Measurements from ENCODE around the gene AATK.

Gene AATK

GRCh38 chr17:81181811-81182185, 15.8 kb upstream of the AATK start:
- DNase-seq: no peak

DNA sequence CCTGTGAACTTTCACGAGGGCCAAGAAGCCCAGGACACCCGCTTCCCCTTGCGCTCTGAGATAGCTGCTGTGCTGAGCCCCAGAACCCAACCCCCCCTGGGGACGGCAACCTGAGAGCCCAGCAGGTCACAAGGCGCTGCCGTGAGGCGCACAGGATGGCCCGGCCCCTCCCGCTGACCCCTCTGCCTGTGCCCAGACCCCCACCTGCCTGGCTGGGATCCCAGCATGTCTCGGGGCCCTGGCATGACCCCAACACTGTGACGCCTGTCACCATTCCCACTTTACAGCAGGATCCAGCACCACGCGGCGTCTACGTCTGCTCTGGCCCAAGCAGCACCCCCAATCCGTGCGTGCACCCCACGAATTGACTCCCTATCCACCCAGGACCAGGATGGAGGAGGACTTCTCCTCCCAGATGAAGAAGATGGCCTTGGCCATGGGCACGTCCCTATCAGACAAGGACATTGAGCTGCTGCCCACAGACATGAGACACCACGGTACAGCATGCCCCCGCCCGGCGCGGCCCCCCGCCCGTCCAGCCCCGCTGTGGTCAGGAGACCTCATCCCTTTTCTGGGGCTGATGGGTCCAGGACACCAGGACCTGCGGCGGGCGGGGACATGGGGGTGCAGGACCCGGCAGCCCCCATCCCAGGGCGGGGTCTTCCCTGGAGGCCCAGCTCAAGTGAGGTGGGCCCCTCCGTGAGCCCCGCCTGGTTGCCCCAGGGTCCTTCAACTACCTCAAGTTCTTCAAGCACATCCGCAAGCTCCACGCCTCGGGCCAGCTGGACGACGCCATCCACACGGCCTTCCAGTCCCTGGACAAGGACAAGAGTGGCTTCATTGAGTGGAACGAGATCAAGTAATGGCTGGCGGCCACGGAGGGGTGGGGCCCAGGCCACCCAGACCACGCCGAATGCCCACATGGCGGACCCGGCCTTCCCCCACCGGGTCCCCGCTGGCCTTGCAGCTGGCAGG, 15.1 kb upstream of the AATK start:
- DNase-seq: no peak

GRCh38 chr17:81179861-81180260, 13.8 kb upstream of the AATK start:
- no peak for DNase-seq

- no peak for DNase-seq
Observed at GRCh38 chr17:81179220-81179619, 13.2 kb upstream of the AATK start.

DNA sequence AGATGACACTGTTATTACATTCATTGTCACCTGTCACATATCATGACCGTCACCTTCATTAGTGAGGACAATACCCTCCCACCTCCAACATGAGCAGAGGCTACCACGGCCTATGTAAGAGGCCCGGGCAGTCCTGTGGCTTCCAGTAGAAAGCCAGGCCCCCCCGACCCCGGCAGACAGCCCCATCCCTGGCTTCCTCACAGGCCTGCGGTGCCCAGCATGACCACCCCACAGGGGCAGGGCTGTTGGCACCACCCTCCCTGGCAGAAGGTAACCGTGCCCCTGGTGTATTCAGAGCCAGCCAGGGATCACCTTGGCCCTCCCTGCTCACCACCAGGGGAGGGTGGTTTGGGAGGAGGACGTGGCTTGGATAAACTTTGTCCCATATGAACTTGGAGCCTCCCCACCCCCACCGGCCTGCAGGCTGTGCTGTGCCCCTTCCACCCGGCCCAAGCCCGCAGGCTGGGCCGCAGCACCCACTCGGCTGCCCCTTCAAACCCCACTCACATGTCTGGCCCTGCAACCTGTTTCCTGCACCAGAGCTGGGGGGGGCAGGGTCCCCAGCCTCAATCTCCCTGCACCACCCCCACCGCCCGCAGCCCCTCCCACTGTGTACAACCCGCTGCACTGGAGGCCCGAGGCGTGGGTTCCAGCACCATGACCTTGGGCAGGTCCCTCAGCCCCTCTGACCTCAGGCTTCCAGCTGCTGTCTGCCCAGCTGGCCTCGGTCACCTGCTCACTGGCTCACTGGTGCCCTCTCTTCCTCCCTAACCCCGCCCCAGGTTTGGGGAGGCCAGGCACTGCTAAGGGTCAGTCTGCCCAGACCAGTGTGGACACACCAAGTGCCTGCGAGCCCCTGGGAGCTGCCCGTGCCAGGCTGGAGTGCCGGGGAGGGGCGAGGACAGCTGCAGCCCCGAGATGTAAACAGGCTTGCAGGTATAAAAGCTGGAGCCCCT, 12.4 kb upstream of the AATK start:
- DNase-seq: no peak

DNA sequence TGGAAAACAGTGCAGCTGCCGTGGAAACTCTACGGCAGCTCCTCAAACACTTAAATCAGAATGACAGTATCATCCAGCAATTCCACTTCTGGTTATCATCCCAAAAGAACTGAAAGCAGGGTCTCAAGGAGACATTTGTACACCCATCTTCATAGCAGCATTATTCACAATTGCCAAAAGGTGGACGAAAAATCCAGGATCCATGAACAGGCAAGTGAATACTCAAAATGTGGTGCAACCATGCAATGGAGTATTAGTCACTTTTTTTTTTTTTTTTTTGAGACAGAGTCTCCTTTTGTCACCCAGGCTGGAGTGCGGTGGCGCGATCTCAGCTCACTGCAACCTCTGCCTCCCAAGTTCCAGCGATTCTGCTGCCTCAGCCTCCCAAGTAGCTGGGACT, 10.6 kb upstream of the AATK start:
- no peak for DNase-seq

GRCh38 chr17:81173762-81174155, 7.7 kb upstream of the AATK start:
- DNase-seq: no peak

- DNase-seq: no peak
Observed at GRCh38 chr17:81173052-81173761, 7.2 kb upstream of the AATK start.

GRCh38 chr17:81171941-81172340, 5.9 kb upstream of the AATK start:
- no peak for DNase-seq

GRCh38 chr17:81170727-81171494, 4.9 kb upstream of the AATK start:
- DNase-seq: no peak

DNA sequence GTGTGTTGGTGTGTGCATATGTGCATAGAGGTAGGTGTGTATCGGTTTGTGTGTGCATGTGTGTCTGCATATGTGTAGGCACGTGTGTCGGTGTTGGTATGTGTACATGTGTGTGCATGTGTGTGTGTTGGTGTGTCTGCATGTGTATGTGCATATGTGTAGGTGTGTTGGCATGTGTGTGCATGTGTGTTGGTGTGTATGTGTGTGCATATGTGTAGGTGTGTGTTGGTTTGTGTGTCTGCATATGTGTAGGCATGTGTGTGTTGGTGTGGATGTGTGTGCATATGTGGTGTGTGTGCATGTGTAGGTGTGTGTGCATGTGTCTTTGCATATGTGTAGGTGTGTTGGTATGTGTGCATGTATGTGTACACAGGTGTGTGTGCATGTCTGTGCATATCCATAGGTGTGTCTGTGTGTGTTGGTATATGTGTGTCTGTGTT, 3.9 kb upstream of the AATK start:
- no peak for DNase-seq

DNA sequence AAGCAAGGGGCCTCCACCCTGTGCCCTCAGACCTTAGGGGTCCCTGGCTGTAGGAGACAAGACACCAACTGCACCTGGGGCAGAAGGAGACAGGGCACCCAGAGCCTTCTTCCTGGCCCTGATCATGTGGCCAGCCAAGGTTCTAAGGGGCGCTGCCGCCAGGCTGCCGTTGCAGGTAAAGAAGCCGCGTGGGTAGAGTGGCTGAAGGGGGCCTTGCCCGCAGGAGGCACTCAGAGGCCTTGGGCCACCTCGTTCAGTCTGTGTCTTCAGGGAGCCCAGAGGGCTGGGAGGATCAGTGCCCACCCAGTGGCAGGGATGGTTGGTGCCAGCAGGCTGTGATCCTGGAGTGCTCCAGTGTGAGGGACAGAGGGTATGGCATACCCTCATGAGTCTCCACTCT, 1.6 kb upstream of the AATK start:
- no peak for DNase-seq

DNA sequence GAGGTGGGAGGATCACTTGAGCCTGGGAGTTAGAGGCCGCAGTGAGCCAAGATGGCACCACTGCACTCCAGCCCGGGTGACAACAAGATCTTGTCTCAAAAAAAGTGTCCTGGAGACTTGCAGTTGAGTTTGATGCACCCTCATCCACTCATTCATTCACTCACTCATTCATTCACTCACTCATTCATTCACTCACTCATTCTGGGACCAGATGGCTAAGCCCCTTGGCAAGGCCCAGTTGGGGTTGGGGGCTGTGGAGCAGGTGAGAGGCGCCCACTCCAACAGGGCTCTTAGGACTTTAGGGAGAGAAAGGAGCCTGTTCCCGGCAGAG, 1.1 kb upstream of the AATK start:
- no peak for DNase-seq

GRCh38 chr17:81165246-81166032, 582 bp downstream of the AATK start, which contains the start of gene PVALEF:
TSS of gene PVALEF (plus strand) at chr17:81165507. CDS start at chr17:81181227, 15,720 bp downstream.
- no peak for DNase-seq

DNA sequence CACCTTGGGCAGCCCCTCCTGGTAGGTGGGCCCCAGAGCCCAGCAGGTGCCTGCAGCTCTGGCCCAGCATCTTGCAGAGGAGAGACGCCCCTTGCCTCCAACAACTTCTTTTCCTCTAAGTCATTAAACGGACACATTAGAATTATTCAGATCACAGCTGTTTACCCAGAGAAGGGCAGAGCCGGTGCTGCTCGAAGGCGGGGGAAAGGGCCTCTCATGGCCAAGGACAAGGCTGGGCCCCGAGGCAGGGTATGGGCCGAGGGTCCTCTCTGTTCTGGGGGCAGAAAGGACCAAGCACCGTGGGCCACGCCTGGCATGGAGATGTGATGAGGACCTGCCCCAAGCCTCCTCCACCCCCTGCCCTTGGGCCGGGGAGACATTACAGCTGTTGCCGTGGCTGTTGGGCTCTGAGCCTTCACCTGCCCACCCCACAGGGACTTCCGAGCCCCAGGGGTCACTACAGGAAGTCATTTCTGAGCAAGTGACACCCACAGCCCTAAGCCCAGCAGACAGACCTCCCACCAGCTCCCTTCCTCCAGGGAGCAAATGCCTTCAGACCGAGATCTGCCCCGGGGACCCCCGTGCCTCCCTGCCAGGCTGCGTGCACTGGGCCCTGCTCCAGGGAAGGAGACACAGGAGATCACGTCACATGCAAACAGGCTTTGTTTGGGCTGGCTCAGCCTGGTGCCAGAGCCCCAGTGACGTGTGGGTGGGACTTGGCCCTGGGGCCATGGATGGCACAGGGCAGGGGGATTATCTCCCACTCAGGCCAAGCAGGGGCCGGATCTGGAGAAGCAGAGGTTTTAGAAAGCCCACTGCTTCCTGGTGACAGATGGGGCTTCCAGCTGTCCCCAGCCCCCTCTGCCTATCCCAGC, 1.4 kb downstream of the AATK start:
- no peak for DNase-seq

DNA sequence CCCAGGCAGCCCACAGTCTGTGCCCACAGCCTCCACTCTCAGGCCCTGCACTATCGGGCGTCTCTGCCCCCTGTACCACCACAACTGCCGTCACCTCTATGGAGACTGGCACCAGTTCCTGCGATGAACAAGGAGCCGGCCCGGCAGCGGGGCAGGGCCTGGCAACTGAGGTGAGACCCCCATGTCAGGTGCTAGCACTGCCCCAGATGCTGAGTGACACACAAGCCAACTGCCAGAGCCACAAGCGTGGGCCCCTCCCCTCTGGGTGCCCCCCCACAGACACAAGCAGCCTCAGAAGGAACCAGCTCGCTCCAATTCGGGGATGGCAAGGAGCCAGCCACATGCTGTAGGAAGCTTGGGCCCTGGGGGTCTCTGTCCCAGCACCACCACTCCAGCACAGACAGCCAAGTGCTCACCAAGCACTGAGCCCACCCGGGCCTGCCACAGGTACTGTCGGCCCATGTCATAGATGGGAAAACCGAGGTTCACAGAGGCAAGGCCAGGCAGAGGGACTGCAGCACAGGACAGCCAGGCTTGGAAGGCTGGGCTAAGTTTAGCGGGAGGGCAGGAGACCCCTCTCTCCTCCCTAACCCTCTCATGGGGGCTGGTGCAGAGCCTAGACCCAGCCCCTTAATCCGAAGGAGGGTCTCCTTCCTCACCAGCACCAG, 2.2 kb downstream of the AATK start:
- no peak for DNase-seq

DNA sequence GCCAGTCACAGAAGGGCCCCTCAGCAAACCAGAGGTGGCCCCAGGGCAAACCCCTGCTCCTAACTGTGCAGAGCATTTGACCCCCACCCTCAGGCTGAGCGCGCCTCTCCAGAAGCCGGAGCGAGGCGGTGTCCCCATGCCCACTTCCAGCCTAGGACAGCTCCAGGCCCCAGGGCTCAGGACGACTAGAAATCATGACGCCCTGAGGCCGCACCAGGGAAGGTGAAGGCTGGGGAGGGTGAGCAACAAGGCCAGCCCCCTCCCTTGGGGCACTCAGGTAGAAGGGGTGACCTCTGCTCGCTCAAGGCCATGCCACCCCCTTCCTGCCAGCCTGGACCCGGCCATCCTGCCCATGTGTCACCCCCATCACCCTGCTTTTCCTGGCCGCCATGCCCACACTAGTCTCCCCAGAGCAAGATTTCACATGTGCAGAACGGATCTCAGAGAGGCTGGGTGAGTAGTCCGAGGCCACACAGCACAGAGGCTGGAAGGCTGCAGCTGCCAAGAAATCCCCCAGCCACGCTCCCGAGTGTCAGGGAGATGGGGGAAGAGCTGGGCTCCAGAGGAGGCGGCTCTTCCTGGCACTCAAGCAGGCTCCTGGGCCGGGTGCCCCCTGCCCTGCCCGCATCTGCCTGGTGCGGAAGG, 2.8 kb downstream of the AATK start:
- no peak for DNase-seq

DNA sequence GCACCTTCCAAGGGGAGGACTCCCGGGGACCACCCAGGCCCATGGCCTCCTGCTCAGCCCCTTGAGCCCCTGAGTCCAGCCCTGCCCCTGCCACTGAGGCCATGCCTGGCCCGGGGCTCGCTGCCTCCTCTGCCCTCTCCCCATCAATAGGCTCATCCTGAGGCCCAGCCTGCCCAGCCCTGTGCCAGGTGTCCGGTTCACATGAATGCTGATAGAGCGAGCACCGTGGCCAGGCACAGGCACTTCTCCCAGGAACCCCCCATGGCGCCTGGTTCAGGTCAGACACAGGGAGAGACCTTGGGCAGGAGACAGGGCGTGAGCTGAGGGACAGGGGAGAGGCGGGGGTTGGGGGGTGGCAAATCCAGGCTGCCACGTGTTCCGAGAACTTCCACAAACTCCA, 3.5 kb downstream of the AATK start:
- no peak for DNase-seq

DNA sequence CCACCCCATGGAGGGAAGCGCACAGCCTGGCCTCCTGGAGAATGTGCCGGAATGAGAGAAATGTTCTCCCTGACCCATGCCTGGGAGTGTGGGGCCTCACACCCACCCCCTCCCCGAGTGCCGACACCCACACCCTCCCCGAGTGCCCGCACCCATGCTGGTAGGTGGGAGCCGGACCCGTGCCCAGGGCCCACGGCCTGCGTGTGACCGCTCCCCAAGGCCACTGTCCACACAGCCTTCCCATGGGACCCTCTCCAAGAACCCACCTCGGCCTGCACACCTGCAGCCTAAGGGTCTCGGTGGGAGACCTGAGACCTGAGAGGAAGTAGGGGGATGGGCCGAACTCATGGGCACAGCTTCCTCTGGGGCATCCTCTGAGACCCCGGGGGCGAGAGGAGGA, 4.0 kb downstream of the AATK start:
- DNase-seq: no peak
